ENCODE measurements around the gene FBN3. TPM values are rescaled to one million over a fixed set of nuclear protein-coding genes. Genes with fewer than 3 reads are reported as not detected.

Gene FBN3
- total RNA-seq, 1 donor from 2014 or later = 63.7 TPM

DNA sequence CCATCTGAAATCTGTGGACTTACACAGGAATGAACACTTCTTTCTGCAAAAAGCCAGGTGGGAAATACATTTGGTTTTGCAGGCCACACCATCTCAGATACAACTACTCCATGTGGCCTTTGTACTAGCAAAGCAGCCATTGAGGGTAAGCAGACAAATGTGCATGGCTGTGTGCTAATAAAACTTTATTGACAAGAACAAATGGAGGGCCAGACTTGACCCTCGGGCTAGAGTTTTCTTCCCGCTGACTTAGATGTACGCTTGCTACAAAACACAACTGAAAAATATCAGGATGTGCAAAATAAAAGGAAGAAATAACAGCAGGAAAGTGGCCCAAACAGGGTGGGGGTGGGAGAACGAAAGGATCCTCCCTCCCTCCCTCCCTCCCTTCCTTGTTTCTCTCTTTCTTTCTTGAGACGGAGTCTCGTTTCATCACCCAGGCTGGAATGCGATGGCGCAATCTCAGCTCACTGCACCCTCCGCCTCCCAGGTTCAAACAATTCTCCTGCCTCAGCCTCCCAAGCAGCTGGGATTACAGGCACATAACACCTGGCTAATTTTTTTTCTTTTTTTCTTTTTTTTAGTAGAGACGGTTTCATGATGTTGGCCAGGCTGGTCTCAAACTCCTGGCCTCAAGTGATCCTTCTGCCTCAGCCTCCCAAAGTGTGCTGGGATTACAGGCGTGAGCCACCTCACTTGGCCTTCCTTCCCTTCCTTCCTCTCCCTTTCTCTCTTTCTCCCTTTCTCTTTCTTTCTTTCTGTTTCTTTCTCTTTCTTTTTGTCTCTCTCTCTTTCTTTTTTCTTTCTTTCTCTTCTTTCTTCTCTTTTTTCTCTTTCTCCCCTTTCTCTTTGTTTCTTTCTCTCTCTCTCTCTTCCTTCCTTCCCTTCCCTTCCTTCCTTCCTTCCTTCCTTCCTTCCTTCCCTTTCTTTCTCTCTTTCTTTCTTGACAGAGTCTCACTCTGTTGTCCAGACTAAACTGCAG, 67.5 kb downstream of the FBN3 start:
- no peaks in the 10 kb centered on the region for H3K4me1 Mint-ChIP-seq (ENCODE audit: unreplicated experiment)
- H3K36me3 Mint-ChIP-seq = peaks cover 13% of the 10 kb centered on the region
- no peaks in the 10 kb centered on the region for H3K27me3 Mint-ChIP-seq
- DNase-seq (ENCODE audit: extremely low spot score, unreplicated experiment) = no peak
- no peaks in the 10 kb centered on the region for H3K9me3 Mint-ChIP-seq
- TF ChIP-seq, protein P1, sequence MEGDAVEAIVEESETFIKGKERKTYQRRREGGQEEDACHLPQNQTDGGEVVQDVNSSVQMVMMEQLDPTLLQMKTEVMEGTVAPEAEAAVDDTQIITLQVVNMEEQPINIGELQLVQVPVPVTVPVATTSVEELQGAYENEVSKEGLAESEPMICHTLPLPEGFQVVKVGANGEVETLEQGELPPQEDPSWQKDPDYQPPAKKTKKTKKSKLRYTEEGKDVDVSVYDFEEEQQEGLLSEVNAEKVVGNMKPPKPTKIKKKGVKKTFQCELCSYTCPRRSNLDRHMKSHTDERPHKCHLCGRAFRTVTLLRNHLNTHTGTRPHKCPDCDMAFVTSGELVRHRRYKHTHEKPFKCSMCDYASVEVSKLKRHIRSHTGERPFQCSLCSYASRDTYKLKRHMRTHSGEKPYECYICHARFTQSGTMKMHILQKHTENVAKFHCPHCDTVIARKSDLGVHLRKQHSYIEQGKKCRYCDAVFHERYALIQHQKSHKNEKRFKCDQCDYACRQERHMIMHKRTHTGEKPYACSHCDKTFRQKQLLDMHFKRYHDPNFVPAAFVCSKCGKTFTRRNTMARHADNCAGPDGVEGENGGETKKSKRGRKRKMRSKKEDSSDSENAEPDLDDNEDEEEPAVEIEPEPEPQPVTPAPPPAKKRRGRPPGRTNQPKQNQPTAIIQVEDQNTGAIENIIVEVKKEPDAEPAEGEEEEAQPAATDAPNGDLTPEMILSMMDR (conservative IDR thresholded peaks at IDR 0.05) = no peak
- no peak overlapping the region for H3K27ac Mint-ChIP-seq
- no peak overlapping the region for H3K4me3 Mint-ChIP-seq

DNA sequence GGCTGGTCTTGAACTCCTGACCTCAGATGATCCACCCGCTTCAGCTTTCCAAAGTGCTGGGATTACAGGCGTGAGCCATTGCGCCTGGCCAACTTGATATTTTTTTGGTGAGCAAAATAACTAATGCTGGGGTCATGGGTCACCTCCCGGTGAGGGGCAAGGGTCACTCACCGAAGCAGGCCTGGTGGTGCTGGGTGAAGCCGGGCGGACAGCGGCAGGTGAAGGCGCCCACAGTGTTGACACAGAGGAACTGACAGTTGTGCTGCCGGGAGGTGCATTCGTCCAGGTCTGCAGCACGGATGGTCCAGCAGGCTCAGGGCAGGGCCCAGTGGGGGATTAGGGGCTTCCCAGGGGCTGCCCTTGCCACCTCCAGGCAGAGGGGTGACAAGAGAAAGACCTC, 68.6 kb downstream of the FBN3 start:
- TF ChIP-seq, protein P1 (conservative IDR thresholded peaks at IDR 0.05) = no peak
- peaks cover 2% of the 10 kb centered on the region for H3K4me1 Mint-ChIP-seq (ENCODE audit: unreplicated experiment)
- H3K27me3 Mint-ChIP-seq = no peaks in the 10 kb centered on the region
- DNase-seq (ENCODE audit: extremely low spot score, unreplicated experiment) = no peak
- no peak overlapping the region for H3K27ac Mint-ChIP-seq
- no peak overlapping the region for H3K4me3 Mint-ChIP-seq
- no peaks in the 10 kb centered on the region for H3K9me3 Mint-ChIP-seq
- H3K36me3 Mint-ChIP-seq = peaks cover 15% of the 10 kb centered on the region

DNA sequence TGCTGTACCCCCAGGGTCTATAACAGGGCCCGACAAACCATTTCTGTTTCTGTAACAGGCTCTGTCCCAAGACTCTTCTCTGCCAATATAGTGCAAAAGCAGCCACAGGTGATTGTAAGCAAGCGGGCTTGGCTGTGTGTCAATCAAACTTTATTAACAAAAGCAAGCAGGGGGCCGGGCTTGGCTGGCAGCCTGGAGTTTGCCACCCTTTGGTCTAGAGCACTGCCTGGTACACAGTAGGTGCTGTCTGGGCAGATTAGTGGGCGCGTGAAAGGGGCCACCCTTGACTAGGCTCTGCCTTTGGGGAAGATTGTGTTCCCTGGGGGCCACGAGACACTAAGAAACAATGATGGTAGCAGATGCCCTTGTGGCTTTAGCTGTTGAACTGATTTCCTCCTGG, 69.4 kb downstream of the FBN3 start:
- no peak overlapping the region for H3K4me3 Mint-ChIP-seq
- H3K27me3 Mint-ChIP-seq = no peaks in the 10 kb centered on the region
- peaks cover 20% of the 10 kb centered on the region for H3K36me3 Mint-ChIP-seq
- no peak for DNase-seq (ENCODE audit: extremely low spot score, unreplicated experiment)
- no peaks in the 10 kb centered on the region for H3K9me3 Mint-ChIP-seq
- H3K27ac Mint-ChIP-seq = no peak overlapping the region
- TF ChIP-seq, protein P1 (conservative IDR thresholded peaks at IDR 0.05) = no peak
- peaks cover 4% of the 10 kb centered on the region for H3K4me1 Mint-ChIP-seq (ENCODE audit: unreplicated experiment)

DNA sequence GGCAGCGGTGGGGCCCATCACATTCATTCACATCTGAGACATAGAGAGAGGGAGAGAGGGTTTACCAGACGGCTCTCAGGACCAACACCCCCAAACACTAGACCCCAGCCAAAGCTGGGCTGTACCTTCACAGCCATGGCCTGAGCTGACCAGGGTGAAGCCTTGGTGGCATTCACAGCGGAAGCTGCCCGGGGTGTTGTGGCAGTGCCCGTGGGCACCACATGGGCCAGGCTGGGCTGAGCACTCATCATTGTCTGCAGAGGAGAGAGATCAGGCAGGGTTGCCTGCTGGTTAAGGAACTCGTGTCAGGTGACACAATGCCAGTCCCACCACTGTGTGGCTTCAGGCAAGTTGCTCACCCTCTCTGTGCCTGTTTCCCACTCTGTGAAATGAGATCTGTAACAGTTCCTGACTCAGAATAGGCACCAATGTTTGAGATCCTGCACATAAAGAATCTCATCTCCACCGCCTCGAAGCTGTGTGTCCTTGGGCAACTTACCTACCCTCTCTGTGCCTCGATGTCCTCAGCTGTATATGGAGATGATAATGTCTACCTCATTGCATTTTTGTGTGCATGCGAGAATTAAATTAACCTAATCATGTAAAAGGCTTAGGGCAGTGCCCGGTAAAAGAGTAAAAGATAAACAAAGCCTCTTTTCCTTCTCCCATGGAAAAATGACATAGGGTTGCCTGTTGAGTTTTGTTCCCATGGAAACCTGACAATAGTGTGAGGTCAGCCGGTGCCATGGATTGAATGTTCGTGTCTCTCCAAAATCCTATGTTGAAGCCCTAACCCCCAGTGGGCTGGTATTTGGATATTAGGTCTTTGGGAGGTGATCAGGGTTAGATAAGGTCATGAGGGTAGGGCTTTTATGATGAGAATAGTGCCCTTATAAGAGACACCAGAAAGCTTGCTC, 74.0 kb downstream of the FBN3 start:
- peaks cover 4% of the 10 kb centered on the region for H3K4me1 Mint-ChIP-seq (ENCODE audit: unreplicated experiment)

DNA sequence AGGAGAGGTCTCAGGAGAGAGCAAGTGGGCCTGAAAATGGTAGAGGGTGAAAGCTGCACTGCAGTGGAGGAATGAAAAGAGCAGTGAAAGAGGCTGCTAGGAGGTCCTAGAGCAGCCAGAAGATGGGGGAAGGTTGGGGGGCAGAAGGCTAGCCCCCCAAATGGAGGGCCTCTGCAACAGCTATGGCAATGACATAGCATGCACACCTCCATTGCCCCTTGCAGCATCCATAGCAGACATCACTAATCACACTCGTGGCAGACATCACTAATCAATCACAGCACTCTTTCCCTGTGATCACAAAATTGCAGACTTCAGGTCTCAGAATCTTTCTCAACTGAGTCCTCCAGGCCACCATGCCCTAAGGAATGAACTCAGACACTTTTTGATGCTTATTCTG, 74.9 kb downstream of the FBN3 start:
- H3K27ac Mint-ChIP-seq = no peak overlapping the region
- H3K27me3 Mint-ChIP-seq = no peaks in the 10 kb centered on the region
- no peak for DNase-seq (ENCODE audit: extremely low spot score, unreplicated experiment)
- H3K4me1 Mint-ChIP-seq (ENCODE audit: unreplicated experiment) = peaks cover 4% of the 10 kb centered on the region
- peaks cover 32% of the 10 kb centered on the region for H3K36me3 Mint-ChIP-seq
- peaks cover 15% of the 10 kb centered on the region for H3K9me3 Mint-ChIP-seq
- H3K4me3 Mint-ChIP-seq = no peak overlapping the region
- TF ChIP-seq, protein P1 (conservative IDR thresholded peaks at IDR 0.05) = no peak

More for the DNA sequence above, 74.0 kb downstream of the FBN3 start:
- no peak for DNase-seq (ENCODE audit: extremely low spot score, unreplicated experiment)
- Mint-ChIP-seq H3K27ac (peak overlapping the region; percentile 43), H3K9me3 (peaks cover 10% of the 10 kb centered on the region), H3K36me3 (peaks cover 26% of the 10 kb centered on the region), H3K27me3 (no peaks in the 10 kb centered on the region), H3K4me3 (no peak overlapping the region)
- TF ChIP-seq, protein P1 (conservative IDR thresholded peaks at IDR 0.05) = no peak

Measured in type B pancreatic cell (in vitro differentiated cells).